Sigmoid colon (tissue), 7 donors: ENCODE results near the gene FBLN2. TPM values are rescaled to one million over a fixed set of nuclear protein-coding genes. Genes with fewer than 3 reads are reported as not detected.

ENCODE experiments used
- DNase-seq: peaks from one replicate; pipeline ENCODE4 v3.0.0-alpha.2; 2019
- H3K27ac ChIP-seq, 4 donors: fragments of 200-600 bp; sonication (generic); one replicate each; pipeline ENCODE4 v1.5.1; 2016 to 2019; ENCODE audit warnings: mild to moderate bottlenecking in 1 of 4
- H3K27me3 ChIP-seq, 3 donors: fragments of 200-600 bp; sonication (generic); one replicate each; pipeline ENCODE4 v1.5.1; 2019; ENCODE audit warnings: mild to moderate bottlenecking in 1 of 3
- H3K36me3 ChIP-seq, 4 donors: fragments of 200-600 bp; sonication (generic); one replicate each; pipeline ENCODE4 v1.5.1; 2016 to 2019
- H3K4me1 ChIP-seq, 4 donors: fragments of 200-600 bp; sonication (generic); one replicate each; pipeline ENCODE4 v1.5.1; 2017 to 2019
- H3K4me3 ChIP-seq, 4 donors: fragments of 200-600 bp; sonication (generic); one replicate each; pipeline ENCODE4 v1.5.1; 2017 to 2019; ENCODE audit warnings: mild to moderate bottlenecking in 2 of 4, moderate library complexity in 1 of 4
- H3K9me3 ChIP-seq, 4 donors: fragments of 200-600 bp in 3 of 4; sonication (generic) in 3 of 4; one replicate each; pipeline versions ENCODE4 v1.5.1 to v1.6.1; 2013 to 2019
- EP300 ChIP-seq, 4 donors: sonication (generic); formaldehyde crosslinking; IDR thresholded peaks; one replicate each; pipeline ENCODE4 v1.6.1; 2017; ENCODE audit warnings: antibody characterized with exemption in 4 of 4
- POLR2A ChIP-seq, 2 donors: fragments of 450-650 bp; IDR thresholded peaks; one replicate each; pipeline ENCODE4 v1.6.1; 2016; ENCODE audit warnings: antibody characterized with exemption in 2 of 2, mild to moderate bottlenecking in 2 of 2, moderate library complexity in 2 of 2
- POLR2AphosphoS5 ChIP-seq, 4 donors: sonication (generic); formaldehyde crosslinking; IDR thresholded peaks; one replicate each; pipeline ENCODE4 v1.6.1; 2017; ENCODE audit warnings: antibody characterized with exemption in 4 of 4
- WGBS, 2 donors: extraction: QIAGEN DNeasy Blood & Tissue Kit; methylation state at CpG; one replicate each; pipeline ENCODE4 v1.1.7; 2013; 5-methylcytosine and 5-hydroxymethylcytosine counted together
- intact Hi-C: fragments of 100-400 bp; cut with DNase I; formaldehyde crosslinking; loops from one replicate; pipeline ENCODE4 v1.15.1; 2023
- polyA plus RNA-seq, 3 donors: library from polyadenylated mRNA; stranded (reverse); fragments of 200-250 nt; gene quantifications; one replicate each; pipeline ENCODE4 v1.2.3, GENCODE V29; 2013
- total RNA-seq, 4 donors: library from RNA; depleted of rRNA; stranded (reverse); fragments of >200 nt; gene quantifications; one replicate each; pipeline ENCODE4 v1.1.0, GENCODE V29; 2016
- TF ChIP-seq, protein P1 (sequence below), 4 experiments: fragments of 450-650 bp in 3 of 4; fragments of 200-600 bp in 1 of 4; IDR thresholded peaks; one replicate each; pipeline ENCODE4 v1.5.1; 2016 to 2019; ENCODE audit warnings: antibody characterized with exemption in 4 of 4, mild to moderate bottlenecking in 3 of 4, moderate library complexity in 2 of 4
- donor health status: healthy with polysubstance abuse.
- donor health status: Bipolar disorder and iron deficiency.
- donor health status: healthy.

FBLN2 gene
- total and polyA plus RNA-seq, 7 donors, result 1.2 to 134 (median 18.7) TPM

DNA sequence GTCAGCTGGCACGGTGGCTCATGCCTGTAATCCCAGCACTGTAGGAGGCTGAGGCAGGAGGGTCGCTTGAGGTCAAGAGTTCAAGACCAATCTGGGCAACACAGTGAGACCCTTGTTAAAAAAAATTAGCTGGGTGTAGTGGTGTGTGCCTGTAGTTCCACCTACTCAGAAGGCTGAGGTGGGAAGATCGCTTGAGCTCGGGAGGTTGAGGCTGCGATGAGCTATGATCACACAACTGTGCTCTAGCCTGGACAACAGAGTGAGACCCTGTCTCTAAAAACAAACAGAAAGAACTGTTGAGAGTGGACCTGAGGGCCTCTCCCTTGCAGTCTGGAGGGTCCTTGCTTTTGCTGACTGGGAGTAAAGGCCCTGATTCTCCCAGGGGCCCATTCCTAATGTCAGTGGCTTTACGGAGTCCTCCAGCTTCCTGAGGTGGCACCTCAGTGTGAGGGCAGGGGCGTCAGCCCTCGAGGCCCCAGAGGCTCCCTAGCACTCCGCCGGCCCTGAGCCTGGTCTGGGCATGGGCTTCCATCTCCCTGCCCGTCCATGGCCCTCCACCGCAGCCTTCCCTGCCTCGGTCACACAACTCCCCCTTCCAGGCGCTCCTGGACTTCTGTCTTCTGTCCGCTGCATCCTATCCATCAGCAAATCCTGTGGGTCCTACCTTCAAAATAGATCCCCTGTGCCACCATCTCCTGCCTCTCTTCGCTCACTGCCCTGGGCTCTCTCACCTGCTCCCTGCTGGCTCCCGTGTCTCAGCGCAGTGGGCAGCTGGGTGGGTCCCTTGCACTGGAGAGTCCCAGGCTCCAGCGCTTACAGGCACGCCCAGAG lies 19.0 kb downstream of the FBLN2 start:
- intact Hi-C loops, result no loop called here
- no peaks in the 10 kb centered on the region for H3K36me3 ChIP-seq
- H3K27me3 ChIP-seq, result no peaks in the 10 kb centered on the region
- no peak overlapping the region for H3K4me3 ChIP-seq
- TF ChIP-seq POLR2AphosphoS5 (IDR thresholded peaks at IDR 0.05) (no peak), EP300 (IDR thresholded peaks at IDR 0.05) (no peak), POLR2A (IDR thresholded peaks at IDR 0.05) (no peak)
- TF ChIP-seq, protein P1, sequence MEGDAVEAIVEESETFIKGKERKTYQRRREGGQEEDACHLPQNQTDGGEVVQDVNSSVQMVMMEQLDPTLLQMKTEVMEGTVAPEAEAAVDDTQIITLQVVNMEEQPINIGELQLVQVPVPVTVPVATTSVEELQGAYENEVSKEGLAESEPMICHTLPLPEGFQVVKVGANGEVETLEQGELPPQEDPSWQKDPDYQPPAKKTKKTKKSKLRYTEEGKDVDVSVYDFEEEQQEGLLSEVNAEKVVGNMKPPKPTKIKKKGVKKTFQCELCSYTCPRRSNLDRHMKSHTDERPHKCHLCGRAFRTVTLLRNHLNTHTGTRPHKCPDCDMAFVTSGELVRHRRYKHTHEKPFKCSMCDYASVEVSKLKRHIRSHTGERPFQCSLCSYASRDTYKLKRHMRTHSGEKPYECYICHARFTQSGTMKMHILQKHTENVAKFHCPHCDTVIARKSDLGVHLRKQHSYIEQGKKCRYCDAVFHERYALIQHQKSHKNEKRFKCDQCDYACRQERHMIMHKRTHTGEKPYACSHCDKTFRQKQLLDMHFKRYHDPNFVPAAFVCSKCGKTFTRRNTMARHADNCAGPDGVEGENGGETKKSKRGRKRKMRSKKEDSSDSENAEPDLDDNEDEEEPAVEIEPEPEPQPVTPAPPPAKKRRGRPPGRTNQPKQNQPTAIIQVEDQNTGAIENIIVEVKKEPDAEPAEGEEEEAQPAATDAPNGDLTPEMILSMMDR (IDR thresholded peaks at IDR 0.05), result no peak
- 77 to 84% methylated on average over 20 of the region's 20 CpGs for WGBS, 2 donors
- H3K9me3 ChIP-seq, result no peaks in the 10 kb centered on the region
- H3K27ac ChIP-seq, result no peak overlapping the region
- DNase-seq, result no peak
- no peaks in the 10 kb centered on the region for H3K4me1 ChIP-seq

DNA sequence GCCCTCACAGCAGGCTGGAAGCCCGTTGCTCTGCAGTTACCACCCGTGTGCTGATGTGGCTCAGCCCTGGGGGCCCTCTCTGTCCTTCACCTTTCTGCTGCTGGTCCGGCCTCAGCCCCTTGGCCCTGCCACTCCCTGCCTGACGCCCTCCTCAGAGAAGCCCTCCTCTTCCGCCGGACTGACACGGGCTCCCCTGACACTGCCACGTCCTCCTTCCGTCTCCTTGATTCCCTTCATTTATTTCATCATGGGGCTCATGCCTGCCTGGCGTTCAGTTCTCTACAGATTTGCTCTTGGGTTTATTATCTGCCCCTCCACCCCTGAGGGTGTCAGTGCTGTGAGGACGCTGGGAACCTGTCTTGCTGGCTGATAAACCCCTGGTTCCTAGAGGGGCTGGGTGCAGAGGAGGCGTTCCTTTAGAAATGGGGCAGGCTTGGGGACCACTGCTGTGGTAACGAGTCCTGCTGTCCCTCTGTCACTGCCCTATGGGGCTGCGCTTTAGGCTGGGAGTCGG lies 19.6 kb downstream of the FBLN2 start:
- Histone ChIP-seq H3K27ac (no peak overlapping the region), H3K27me3 (no peaks in the 10 kb centered on the region), H3K9me3 (no peaks in the 10 kb centered on the region), H3K36me3 (no peaks in the 10 kb centered on the region), H3K4me1 (no peaks in the 10 kb centered on the region), H3K4me3 (no peak overlapping the region)
- intact Hi-C loops, result no loop called here
- WGBS, 2 donors, result 69 to 85% methylated on average over 15 of the region's 15 CpGs
- TF ChIP-seq, protein P1 (IDR thresholded peaks at IDR 0.05), result no peak
- TF ChIP-seq EP300 (IDR thresholded peaks at IDR 0.05) (no peak), POLR2A (IDR thresholded peaks at IDR 0.05) (no peak), POLR2AphosphoS5 (IDR thresholded peaks at IDR 0.05) (no peak)
- no peak for DNase-seq

DNA sequence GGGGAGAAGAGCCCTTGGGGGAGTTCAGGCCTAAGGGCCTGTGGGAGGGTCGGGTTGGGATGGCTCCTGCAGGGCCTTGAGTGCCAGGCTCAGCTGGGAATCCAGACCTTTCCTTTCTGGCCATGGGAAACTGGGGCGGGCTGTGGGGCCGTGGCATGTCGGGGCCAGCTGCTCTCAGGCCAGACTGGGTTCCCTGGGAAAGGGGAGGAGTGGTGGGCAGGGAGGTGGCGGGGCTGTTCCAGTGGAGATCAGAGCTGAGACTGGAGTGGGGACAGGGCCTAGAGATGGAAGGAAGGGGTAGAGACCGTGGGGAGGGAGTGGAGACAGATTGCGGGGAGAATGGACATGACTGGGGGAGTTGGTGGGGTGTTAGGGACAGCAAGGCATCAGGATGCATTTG lies 20.3 kb downstream of the FBLN2 start:
- Histone ChIP-seq H3K4me3 (no peak overlapping the region), H3K36me3 (no peaks in the 10 kb centered on the region), H3K9me3 (no peaks in the 10 kb centered on the region), H3K27ac (no peak overlapping the region), H3K4me1 (no peaks in the 10 kb centered on the region), H3K27me3 (no peaks in the 10 kb centered on the region)
- DNase-seq, result no peak
- WGBS, 2 donors, result 78 to 85% methylated on average over 7 of the region's 7 CpGs
- intact Hi-C loops, result no loop called here
- TF ChIP-seq EP300 (IDR thresholded peaks at IDR 0.05) (no peak), POLR2AphosphoS5 (IDR thresholded peaks at IDR 0.05) (no peak), POLR2A (IDR thresholded peaks at IDR 0.05) (no peak)
- TF ChIP-seq, protein P1 (IDR thresholded peaks at IDR 0.05), result no peak

DNA sequence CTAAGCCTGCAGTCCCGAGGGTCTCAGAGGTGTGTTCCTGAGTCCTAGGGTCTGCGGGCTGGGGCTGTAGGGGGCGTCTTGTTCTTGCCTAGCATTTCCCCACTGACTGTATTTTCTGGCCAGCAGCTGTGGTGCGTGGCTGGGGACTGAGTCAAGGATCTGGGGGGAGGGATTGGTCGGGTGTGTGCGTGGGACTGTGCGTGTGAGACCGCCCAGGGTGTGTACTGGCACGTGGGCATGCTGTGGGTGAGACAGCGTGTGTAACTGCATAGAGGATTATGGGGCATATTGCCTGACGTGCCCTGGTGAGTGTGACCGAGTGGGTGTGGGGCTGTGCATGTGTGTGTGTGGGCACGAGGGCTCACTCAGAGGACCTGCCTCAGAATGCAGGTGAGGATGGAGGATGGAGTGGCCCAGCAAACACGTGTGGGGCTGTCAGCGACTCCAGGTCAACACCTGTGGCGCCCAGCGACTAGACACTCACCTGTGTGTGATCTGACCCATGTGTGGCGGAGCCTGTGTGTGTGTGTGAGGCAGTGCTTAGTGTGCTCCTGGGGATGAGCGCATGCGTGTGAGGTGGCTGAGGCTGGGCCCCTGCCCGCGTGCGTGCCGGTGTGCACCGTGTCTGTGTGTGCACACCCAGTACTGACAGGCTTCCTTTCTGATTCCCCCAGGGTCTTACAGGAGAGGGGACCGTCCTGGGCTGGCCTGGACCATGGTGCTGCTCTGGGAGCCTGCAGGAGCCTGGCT lies 20.9 kb downstream of the FBLN2 start:
- intact Hi-C loops, result no loop called here
- H3K4me1 ChIP-seq, result no peaks in the 10 kb centered on the region
- WGBS, 2 donors, result 69 to 85% methylated on average over 26 of the region's 26 CpGs

More for the DNA sequence above, 20.9 kb downstream of the FBLN2 start:
- Histone ChIP-seq H3K27me3 (no peaks in the 10 kb centered on the region), H3K4me3 (no peak overlapping the region), H3K9me3 (no peaks in the 10 kb centered on the region), H3K27ac (no peak overlapping the region), H3K36me3 (no peaks in the 10 kb centered on the region)
- TF ChIP-seq EP300 (IDR thresholded peaks at IDR 0.05) (no peak), POLR2AphosphoS5 (IDR thresholded peaks at IDR 0.05) (no peak), POLR2A (IDR thresholded peaks at IDR 0.05) (no peak)
- TF ChIP-seq, protein P1 (IDR thresholded peaks at IDR 0.05), result no peak
- DNase-seq, result no peak
